GM12892 (cell line): ENCODE results near the gene DMXL2.

Source experiments
- POLR2A ChIP-seq: IDR thresholded peaks from 2 replicates; pipeline ENCODE4 v1.6.1; 2011; ENCODE audit warnings: low read depth, low read length, control low read depth
- POLR2AphosphoS5 ChIP-seq: IDR thresholded peaks from 2 replicates; pipeline ENCODE4 v1.6.1; 2011; ENCODE audit warnings: low read depth, low read length, control low read depth
- TAF1 ChIP-seq: IDR thresholded peaks from 2 replicates; pipeline ENCODE4 v1.6.1; 2011; ENCODE audit warnings: low read depth, mild to moderate bottlenecking, control low read depth, low read length, borderline replicate concordance

- TF ChIP-seq POLR2A (no peak), TAF1 (no peak), POLR2AphosphoS5 (no peak)
These were observed 45.6 kb downstream of the DMXL2 start for GRCh38 chr15:51576911-51577500.
